ENCODE results near the gene DVL1.
"Not testable (repeated sequence)": the region's sequence is repeated elsewhere in the genome, so short reads cannot be mapped to it uniquely, and the experiment has no call there.

DVL1 gene

GRCh38 chr1:1373051-1373814 is 24.0 kb upstream of the DVL1 start:
- no peak for DNase-seq

GRCh38 chr1:1371746-1372711 is 22.8 kb upstream of the DVL1 start:
- DNase-seq: peak; percentile 42

DNA sequence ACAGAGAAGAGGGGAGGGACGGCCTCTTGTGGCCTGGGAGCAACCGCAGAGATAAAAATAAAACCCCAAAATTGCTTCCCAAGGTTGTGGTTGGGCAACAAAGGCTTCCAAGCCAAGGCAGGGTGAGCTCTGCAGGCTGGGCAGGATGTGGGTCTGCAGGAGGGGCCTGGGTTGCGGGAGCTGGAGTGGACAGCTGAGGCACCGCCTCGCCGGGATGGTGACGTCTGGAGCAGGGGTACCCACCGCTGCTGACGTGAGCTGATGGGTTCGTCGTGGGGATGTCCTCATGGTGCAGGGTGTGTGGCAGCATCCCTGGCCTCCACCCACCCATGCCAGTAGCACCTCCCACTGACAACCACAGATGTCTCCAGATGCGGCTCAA is 22.1 kb upstream of the DVL1 start:
- DNase-seq: no peak

- no peak for DNase-seq
Measured at GRCh38 chr1:1370771-1371300, 21.6 kb upstream of the DVL1 start.

- DNase-seq: not testable (repeated sequence)
Measured at GRCh38 chr1:1370094-1370493, 20.9 kb upstream of the DVL1 start.

- DNase-seq: no peak
Measured at GRCh38 chr1:1367315-1367714, 18.1 kb upstream of the DVL1 start.

DNA sequence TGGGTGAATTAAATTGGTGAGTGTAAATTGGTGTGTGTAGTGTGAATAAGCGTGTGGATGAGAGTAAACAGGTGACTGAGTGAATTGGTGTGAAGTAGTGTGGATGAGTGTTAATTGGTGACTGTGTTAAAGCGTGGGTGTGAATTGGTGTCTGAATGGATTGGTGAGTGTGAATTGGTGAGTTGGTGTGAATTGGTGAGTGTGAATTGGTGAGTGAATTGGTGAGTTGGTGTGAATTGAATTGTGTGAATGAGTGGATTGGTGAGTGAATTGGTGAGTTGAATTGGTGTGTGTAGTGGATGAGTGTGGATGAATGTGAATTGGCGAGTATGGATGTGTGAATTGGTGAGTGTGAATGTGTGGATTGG is 17.5 kb upstream of the DVL1 start:
- no peak for DNase-seq

- DNase-seq: no peak
Measured at GRCh38 chr1:1365875-1366698, 16.9 kb upstream of the DVL1 start.

- DNase-seq: no peak
Measured at GRCh38 chr1:1364266-1364665, 15.0 kb upstream of the DVL1 start.

DNA sequence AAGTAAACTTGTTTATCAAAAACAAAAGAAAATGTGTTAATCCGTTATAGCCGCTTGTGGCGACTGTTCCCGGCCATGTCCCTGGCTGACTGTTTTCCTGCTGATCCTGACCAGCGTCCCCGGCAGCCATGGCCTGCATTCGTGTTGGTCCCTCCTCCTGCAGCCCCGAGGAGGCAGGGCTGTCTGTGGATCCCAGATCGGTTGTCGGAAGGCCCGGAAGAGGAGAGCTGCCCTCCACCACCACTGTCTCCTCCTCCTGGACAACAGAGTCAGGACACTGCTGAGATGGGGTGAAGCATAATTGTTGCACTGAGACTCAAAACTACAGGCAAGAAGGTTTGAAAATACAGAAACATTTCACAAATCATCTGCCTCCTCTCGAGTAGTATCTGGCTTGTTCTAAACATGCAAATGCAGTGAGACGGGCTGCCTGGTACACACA is 12.8 kb upstream of the DVL1 start:
- DNase-seq: peak; percentile 87

DNA sequence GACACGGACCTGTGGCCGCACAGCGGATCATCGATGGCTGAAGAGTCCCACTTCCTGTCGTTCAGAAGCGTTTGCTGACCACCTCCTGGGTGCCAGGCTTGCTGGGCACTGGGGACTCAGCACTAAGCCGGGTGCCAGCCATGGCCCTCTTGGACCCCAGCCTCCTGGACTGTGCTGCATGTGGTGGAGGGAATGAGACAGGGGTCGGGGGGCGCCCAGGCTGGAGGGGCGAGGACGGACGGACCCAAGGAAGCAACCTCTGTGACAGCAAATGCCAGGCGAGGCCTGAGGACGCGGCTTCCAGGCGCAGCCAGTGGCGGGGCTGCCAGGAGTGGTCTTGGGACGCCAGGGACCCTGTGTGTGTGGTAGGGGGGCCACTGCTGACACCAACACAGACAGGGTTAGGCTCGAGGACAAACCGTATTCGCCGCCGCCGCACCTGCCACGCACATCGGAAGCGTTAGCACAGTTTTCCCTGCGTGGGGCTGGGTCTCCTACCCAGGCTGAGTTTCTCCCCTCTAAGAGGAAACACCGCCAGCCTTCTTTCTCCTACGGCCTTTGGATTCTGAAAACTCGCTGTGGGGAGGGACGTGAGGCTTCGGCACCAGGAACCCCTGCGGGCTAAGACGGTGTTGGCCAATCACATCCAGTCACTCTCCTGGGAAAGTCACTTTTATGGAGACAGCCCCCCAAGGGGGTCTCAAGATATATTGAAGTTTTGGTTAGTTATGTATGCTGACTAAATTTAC is 12.2 kb upstream of the DVL1 start:
- no peak for DNase-seq

- DNase-seq: peak; percentile 97
Measured at GRCh38 chr1:1360506-1361169, 11.4 kb upstream of the DVL1 start.

- peak; percentile 46 for DNase-seq
Measured at GRCh38 chr1:1359664-1360468, 10.6 kb upstream of the DVL1 start.

- DNase-seq: peak; percentile 58
Measured at GRCh38 chr1:1359308-1359663, 10.1 kb upstream of the DVL1 start.

DNA sequence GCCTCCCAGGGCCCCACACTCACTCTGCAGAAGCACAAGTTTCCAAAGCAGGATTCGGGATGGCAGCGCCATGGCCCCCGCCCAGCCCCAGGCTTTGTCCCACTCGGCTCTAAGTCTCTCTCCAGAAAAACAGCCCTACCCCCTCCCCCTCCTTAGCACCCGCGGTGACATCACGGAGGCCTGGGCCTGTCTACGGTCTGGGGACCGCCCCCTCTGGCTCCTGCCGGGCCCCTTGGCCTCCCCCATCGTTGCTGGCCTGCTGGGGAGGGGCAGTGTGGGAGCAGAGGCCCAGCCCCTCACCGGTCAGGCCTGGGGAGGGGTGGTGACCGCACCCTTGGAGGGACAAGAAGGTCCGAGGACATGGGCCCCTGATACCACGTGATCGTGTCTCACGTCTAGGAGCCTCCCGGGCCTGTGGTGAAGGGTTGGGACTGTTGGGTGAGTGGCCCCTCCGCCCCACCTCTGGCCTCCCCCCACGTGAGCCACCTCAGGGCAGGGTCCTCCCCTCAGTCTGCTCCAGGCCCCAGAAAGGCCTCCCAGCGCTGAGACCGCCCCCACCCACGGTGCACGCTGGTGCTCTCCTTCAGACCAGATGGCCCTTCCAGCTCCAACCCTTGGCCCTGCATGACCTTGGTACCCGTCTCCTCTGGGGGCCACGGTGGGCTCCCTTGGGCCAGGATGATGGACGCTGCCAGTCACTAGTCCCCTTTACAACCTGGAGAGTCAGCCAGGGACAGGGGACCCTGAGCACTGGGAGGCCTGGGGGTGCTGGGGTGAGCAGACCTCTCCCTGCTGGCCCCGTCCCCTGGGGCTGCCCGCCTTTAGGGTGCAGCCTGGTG is 9.4 kb upstream of the DVL1 start, which contains the start of gene MXRA8:
MXRA8 (minus strand) TSS at position 123 of the 839 bp plus-strand sequence; CDS start at position 72, 51 bp downstream.
- peak; percentile 81 for DNase-seq

DNA sequence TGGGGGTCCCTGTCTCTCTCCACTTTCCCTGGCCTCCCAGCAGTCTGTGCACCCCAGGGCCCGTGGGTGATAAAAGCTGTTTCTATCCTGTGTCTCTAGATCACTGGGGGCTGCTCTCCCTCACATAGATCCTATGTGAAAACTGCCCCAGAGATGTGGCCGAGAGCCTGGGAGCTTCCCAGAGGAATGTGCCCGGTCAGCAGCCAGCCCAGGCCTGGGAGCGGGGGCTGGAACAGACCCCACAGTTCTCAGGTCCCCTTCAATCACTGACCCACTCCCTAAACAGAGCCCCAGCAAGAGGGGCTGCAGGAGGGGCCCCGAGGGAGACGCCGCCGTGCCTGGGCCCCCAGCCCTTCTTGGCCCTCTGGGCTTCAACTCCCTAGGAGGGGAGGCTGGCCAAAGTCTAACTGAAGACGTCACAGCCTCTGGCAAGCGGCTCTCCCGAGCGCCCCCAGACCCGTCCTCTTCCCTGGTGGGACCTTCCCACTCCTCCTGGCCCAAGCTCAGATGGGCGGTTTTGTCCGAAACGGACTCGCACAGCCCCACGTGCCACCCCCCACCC is 8.7 kb upstream of the DVL1 start:
- peak; percentile 29 for DNase-seq

DNA sequence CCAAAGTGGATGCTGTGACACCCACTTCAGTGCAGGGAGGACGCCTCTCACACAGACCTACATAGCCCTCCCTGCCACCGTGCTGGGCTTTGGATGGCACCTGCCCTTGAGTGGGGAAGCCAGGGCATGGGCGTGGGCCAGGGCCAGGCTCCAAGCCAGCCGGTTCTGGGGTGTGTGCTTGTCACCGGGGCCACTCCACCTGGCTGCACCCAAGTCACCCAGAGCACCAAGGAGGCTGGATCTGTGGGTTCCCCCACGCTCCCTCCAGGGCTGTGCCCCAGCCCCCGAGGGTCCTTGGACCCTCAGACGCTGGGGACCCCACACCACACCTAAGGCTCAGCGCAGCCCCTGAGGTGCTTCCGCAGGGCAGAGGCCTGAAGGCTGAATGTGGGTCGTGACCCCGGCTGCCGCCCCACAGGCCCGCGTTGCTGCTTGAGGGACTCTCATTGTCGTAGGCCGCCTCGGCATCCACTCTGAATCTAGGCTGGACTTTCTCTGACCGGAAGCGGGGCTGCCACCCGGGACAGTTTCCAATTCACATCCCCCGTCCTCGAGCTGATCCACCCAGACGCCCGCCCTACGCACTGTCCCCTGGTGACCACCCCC is 7.7 kb upstream of the DVL1 start:
- peak; percentile 38 for DNase-seq

DNA sequence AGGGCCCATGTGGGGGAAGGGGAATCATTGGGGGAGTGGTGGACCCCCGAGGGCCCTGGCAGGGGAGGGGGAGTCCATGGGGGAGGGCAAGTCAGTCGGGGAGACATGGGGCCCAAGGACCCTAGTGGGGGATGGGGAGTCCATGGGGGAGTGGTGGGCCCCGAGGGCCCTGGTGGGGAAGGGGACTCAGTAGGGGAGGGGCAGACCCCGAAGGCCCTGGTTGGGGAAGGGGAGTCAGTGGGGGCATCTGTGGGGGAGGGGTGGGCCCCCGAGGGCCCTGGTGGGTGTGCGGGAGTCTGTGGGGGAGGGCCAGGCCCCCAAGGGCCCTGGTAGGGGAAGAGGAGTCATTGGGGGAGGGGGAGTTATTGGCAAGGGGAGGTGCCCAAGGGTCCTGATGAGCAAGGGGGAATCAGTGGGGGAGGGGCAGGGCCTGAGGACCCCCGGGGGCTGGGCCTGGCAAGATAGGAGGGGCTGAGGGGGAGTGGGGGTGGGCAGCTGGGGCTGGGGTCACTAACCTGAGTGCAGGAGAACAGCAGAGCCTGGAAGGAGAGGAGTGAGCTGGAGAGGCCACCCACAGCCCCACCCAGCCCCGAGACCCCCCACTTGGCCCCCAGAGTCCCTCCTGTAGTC is 7.1 kb upstream of the DVL1 start:
- DNase-seq: peak; percentile 0
